K562 (cell line): Measurements from ENCODE around the gene CD36. TPM values are rescaled to one million over a fixed set of nuclear protein-coding genes. Genes with fewer than 3 reads are reported as not detected.

Experiments used
- polyA plus RNA-seq, 8 experiments: library from polyadenylated mRNA; depleted of rRNA in 4 of 8; stranded (reverse) in 5 of 8; unstranded in 3 of 8; fragments of >200 nt; fragmentation: Nextera tagmentation in 2 of 8; fragmentation: Illumina TruSeq in 1 of 8; extraction: Ambion mirVana in 2 of 8; extraction: Trizol in 1 of 8; gene quantifications; 2 replicates each; pipeline versions ENCODE4 v1.2.1 to v1.2.3, GENCODE V29; 2011 to 2014; ENCODE audit warnings: inconsistent platforms in 1 of 8, missing spikeins in 1 of 8
- small RNA-seq: library from RNA; depleted of rRNA; stranded (forward); fragments of <200 nt; gene quantifications from one replicate; pipeline ENCODE3, GENCODE V24; 2014
- total RNA-seq, 7 experiments: library from RNA; depleted of rRNA in 6 of 7; stranded (reverse); fragments of >200 nt in 6 of 7; fragmentation: Illumina TruSeq in 2 of 7; extraction: Trizol in 2 of 7; gene quantifications; 2 replicates each; pipeline versions ENCODE4 v1.2.1 to v1.2.3, GENCODE V29; 2011 to 2021; ENCODE audit warnings: low replicate concordance in 1 of 7

Gene CD36
- total and polyA plus RNA-seq, 9 of the 15 experiments (the other 6 are each of a cell fraction or from before 2014, with no cell fraction given), result 0.09 to 4.0 (median 0.42) TPM

Small RNAs within 50 kb of the gene (small RNA-seq; reads per million reads assigned to genes)
- not detected for gene AC073850.1

Other genes with a start within 250 kb of the CD36 start
- gene GNAT3, start 126.6 kb upstream of the CD36 start, total RNA-seq (2014; rRNA removed), result not detected in 2 replicates
- not detected in 2 replicates for gene GNAT3, start 126.6 kb upstream of the CD36 start, total RNA-seq (2014; rRNA removed; fragmentation: Illumina TruSeq; extraction: Trizol)
- not detected in 2 replicates for gene GNAT3, start 126.6 kb upstream of the CD36 start, total RNA-seq (2015; rRNA removed; fragmentation: Illumina TruSeq; extraction: Trizol)
- not detected in 2 replicates for gene GNAT3, start 126.6 kb upstream of the CD36 start, total RNA-seq (2021)
- gene GNAT3, start 126.6 kb upstream of the CD36 start, polyA plus RNA-seq (2011; rRNA removed), result not detected in 2 replicates
- gene GNAT3, start 126.6 kb upstream of the CD36 start, polyA plus RNA-seq (2014; fragmentation: Illumina TruSeq; extraction: Trizol), result not detected in 2 replicates
- not detected for gene GNAT3, start 126.6 kb upstream of the CD36 start, polyA plus RNA-seq (2014; fragmentation: Nextera tagmentation; extraction: Ambion mirVana)
- not detected in 2 replicates for gene GNAT3, start 126.6 kb upstream of the CD36 start, polyA plus RNA-seq (2014; rRNA removed)